ENCODE results near the gene PARP12.

PARP12 gene

DNA sequence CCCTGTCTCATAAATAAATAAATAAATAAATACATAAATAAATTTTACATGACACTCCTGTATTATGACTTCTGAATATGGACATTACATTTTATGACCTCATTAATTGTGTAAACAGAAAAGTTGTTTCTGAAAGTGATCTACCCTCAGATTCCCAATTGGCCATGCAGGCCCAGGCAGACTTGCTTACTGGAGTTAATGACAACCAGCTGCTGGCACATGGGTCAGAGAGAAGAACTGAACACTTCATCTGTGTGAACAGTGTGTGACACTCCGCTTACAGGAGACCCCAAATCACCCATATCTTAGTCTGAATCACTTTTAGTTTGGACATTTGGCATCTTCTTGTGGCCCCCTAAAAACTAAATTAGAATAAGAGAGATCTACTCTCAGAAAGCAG lies 31.4 kb downstream of the PARP12 start:
- Mint-ChIP-seq H3K36me3 (peaks cover 72% of the 10 kb centered on the region), H3K4me1 (peaks cover 26% of the 10 kb centered on the region), H3K9me3 (no peaks in the 10 kb centered on the region), H3K4me3 (no peak overlapping the region), H3K27me3 (no peaks in the 10 kb centered on the region), H3K27ac (no peak overlapping the region)
- no peak for ATAC-seq

- Mint-ChIP-seq H3K27ac (no peak overlapping the region), H3K9me3 (no peaks in the 10 kb centered on the region), H3K4me3 (no peak overlapping the region), H3K4me1 (peaks cover 13% of the 10 kb centered on the region), H3K36me3 (peaks cover 78% of the 10 kb centered on the region), H3K27me3 (no peaks in the 10 kb centered on the region)
- ATAC-seq, result no peak
Observed at GRCh38 chr7:140029072-140029471, 33.7 kb downstream of the PARP12 start.

DNA sequence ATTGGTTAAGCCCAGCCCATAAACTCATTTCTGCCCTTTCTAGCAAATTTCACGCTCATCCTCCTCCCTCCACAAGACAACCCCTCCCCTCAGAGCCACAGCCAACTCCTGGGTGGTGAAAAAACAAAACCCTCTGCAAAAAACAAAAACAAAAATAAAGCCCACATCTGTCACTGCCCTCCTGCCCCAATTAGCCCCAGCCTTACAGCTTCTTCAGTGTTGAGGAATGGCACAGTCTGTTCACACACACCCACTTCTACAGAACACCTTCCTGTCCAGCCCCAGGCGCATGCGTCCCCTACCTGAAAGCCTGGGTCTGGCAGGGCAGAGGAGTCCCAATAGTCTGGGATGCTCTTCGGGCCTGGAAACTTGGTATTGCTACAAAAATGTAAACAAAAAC lies 34.4 kb downstream of the PARP12 start:
- H3K27ac Mint-ChIP-seq, result peak overlapping the region; percentile 65
- H3K4me3 Mint-ChIP-seq, result no peak overlapping the region
- ATAC-seq, result no peak
- H3K27me3 Mint-ChIP-seq, result no peaks in the 10 kb centered on the region
- H3K4me1 Mint-ChIP-seq, result peaks cover 9% of the 10 kb centered on the region
- peaks cover 78% of the 10 kb centered on the region for H3K36me3 Mint-ChIP-seq
- no peaks in the 10 kb centered on the region for H3K9me3 Mint-ChIP-seq

GRCh38 chr7:140027858-140028257 lies 34.9 kb downstream of the PARP12 start:
- peaks cover 7% of the 10 kb centered on the region for H3K4me1 Mint-ChIP-seq
- H3K27me3 Mint-ChIP-seq, result no peaks in the 10 kb centered on the region
- peaks cover 78% of the 10 kb centered on the region for H3K36me3 Mint-ChIP-seq
- H3K27ac Mint-ChIP-seq, result peak overlapping the region; percentile 65
- H3K4me3 Mint-ChIP-seq, result no peak overlapping the region
- no peak for ATAC-seq
- no peaks in the 10 kb centered on the region for H3K9me3 Mint-ChIP-seq

GRCh38 chr7:140026935-140027334 lies 35.8 kb downstream of the PARP12 start:
- no peaks in the 10 kb centered on the region for H3K27me3 Mint-ChIP-seq
- H3K4me1 Mint-ChIP-seq, result no peaks in the 10 kb centered on the region
- no peak overlapping the region for H3K27ac Mint-ChIP-seq

DNA sequence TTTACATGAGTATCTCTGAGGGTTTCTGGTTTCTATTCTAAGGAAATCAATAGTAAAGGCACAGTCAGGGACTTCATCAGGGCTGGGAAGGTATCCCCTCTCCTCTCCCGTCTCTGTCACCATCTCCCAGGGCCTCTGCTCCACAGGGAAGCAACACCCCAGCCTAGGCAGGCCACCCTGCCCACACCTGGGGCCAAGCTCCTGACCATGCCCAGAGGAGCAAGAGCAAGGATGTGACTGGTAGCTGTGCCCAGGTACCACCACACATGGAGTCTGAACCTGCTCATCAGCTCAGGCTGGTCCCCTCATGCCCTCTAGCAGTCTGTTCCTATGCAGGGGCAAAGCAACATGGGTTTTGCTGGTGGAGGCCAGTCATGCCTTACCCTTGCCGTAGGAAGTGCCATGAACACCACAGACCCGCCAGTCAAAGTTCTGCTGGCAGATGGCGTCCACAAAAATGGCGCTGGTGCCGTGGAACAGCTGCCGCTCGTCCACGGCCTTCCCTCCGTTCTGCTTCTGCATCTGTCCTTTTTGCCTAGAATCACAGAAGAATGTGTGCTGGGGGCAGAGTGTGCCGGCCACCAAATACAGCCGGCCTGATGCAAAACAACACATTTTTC lies 36.8 kb downstream of the PARP12 start:
- H3K4me1 Mint-ChIP-seq, result no peaks in the 10 kb centered on the region
- H3K36me3 Mint-ChIP-seq, result peaks cover 80% of the 10 kb centered on the region
- ATAC-seq, result no peak
- H3K4me3 Mint-ChIP-seq, result no peak overlapping the region
- no peaks in the 10 kb centered on the region for H3K27me3 Mint-ChIP-seq
- no peaks in the 10 kb centered on the region for H3K9me3 Mint-ChIP-seq
- no peak overlapping the region for H3K27ac Mint-ChIP-seq

More at GRCh38 chr7:140026935-140027334, 35.8 kb downstream of the PARP12 start:
- no peak for ATAC-seq
- no peak overlapping the region for H3K4me3 Mint-ChIP-seq
- no peaks in the 10 kb centered on the region for H3K9me3 Mint-ChIP-seq
- peaks cover 80% of the 10 kb centered on the region for H3K36me3 Mint-ChIP-seq

DNA sequence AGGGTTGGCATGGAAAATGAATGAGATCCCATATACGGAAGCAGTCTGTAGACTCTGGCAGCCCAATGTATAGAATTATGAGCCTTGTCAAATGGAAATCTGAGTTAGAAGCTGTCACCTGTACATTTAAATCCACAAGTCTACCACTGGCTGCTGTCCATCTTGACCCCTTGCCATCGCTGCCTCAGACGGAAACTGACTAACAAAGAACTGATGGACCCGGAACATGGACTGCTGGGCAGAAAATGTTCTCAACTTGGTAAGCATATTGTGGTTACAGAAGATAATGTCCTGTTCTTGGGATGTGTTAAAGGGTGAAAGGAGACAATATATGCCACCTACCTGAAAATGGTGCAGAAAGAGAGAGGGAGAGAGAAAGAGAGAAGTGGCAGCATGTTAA lies 37.5 kb downstream of the PARP12 start:
- no peak overlapping the region for H3K4me3 Mint-ChIP-seq
- peaks cover 73% of the 10 kb centered on the region for H3K36me3 Mint-ChIP-seq
- no peaks in the 10 kb centered on the region for H3K9me3 Mint-ChIP-seq
- H3K27me3 Mint-ChIP-seq, result no peaks in the 10 kb centered on the region
- H3K27ac Mint-ChIP-seq, result no peak overlapping the region
- H3K4me1 Mint-ChIP-seq, result no peaks in the 10 kb centered on the region
- ATAC-seq, result no peak

- no peak for ATAC-seq
- no peak overlapping the region for H3K27ac Mint-ChIP-seq
- H3K4me1 Mint-ChIP-seq, result no peaks in the 10 kb centered on the region
- no peaks in the 10 kb centered on the region for H3K27me3 Mint-ChIP-seq
- H3K4me3 Mint-ChIP-seq, result no peak overlapping the region
- no peaks in the 10 kb centered on the region for H3K9me3 Mint-ChIP-seq
- H3K36me3 Mint-ChIP-seq, result peaks cover 66% of the 10 kb centered on the region
Observed at GRCh38 chr7:140024585-140024984, 38.2 kb downstream of the PARP12 start.

DNA sequence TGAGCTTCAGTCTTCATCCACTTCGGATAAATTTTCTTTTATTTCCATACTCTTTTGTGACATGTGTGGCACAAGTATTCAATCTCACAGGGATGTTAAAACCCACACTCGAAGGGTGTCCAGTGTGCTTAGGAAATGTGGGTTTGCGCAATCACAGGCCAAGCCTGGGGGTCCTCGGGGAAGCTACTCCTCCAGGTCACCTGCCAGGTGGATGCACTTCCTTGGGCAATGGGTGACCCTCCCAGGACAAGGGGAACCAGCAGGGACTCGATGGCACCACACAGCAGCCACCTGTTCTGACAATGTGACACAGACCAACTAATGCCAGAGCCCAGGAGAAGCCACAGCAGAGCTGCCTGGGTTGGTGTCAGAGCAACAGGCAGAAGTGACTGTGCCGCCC lies 39.0 kb downstream of the PARP12 start:
- H3K4me3 Mint-ChIP-seq, result no peak overlapping the region
- no peaks in the 10 kb centered on the region for H3K27me3 Mint-ChIP-seq
- H3K9me3 Mint-ChIP-seq, result no peaks in the 10 kb centered on the region
- H3K4me1 Mint-ChIP-seq, result no peaks in the 10 kb centered on the region
- H3K27ac Mint-ChIP-seq, result no peak overlapping the region
- no peak for ATAC-seq
- peaks cover 59% of the 10 kb centered on the region for H3K36me3 Mint-ChIP-seq

- ATAC-seq, result no peak
- Mint-ChIP-seq H3K27ac (no peak overlapping the region), H3K4me3 (no peak overlapping the region), H3K27me3 (no peaks in the 10 kb centered on the region), H3K4me1 (no peaks in the 10 kb centered on the region), H3K36me3 (peaks cover 50% of the 10 kb centered on the region), H3K9me3 (no peaks in the 10 kb centered on the region)
Observed at GRCh38 chr7:140022582-140023211, 40.1 kb downstream of the PARP12 start.

DNA sequence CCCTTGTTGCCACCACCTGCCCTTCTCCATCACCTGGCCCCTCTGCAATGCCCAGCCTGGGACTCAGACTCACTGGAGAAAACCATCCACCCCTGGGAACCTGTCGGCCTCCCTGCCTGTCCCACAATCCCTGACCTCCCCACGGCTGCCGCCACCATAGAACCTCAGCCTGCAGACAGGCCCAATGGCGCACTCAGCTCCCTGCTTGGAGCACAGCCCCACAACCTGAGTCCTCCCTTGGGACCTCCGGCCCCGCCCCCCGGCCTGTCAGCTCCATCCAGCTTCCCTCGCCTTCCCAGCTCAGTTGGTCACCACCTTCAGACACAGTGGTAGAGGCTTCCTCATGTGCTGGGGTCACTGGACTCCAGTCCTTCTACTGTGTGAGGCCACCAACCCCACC lies 41.1 kb downstream of the PARP12 start:
- Mint-ChIP-seq H3K4me3 (no peak overlapping the region), H3K4me1 (no peaks in the 10 kb centered on the region), H3K27me3 (no peaks in the 10 kb centered on the region), H3K27ac (no peak overlapping the region), H3K36me3 (peaks cover 45% of the 10 kb centered on the region), H3K9me3 (no peaks in the 10 kb centered on the region)
- no peak for ATAC-seq

DNA sequence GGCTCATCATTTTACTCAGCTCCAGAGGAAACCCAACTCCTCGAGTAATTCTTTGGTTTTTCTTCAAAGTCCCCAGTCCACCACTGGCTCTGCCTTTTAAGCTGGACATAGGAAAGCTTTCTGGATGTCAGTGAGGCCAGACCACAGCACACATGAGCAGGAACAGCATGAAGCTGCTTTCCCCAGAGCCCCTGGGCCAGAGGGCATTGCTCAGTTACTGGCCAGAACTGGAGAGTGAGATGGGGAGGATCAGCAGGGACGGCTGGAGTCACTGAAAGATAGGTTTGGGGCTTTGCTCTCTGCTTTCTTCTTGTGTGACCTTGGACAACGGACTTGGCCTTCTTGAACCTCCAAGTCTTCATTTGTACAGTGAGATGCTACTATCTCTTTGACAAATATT lies 43.1 kb downstream of the PARP12 start:
- Mint-ChIP-seq H3K9me3 (no peaks in the 10 kb centered on the region), H3K27me3 (no peaks in the 10 kb centered on the region), H3K4me1 (no peaks in the 10 kb centered on the region), H3K27ac (peak overlapping the region; percentile 1), H3K36me3 (peaks cover 32% of the 10 kb centered on the region), H3K4me3 (no peak overlapping the region)
- no peak for ATAC-seq

GRCh38 chr7:140019172-140019571 lies 43.6 kb downstream of the PARP12 start:
- H3K27me3 Mint-ChIP-seq, result no peaks in the 10 kb centered on the region
- ATAC-seq, result peak; percentile 39
- H3K27ac Mint-ChIP-seq, result peak overlapping the region; percentile 1

DNA sequence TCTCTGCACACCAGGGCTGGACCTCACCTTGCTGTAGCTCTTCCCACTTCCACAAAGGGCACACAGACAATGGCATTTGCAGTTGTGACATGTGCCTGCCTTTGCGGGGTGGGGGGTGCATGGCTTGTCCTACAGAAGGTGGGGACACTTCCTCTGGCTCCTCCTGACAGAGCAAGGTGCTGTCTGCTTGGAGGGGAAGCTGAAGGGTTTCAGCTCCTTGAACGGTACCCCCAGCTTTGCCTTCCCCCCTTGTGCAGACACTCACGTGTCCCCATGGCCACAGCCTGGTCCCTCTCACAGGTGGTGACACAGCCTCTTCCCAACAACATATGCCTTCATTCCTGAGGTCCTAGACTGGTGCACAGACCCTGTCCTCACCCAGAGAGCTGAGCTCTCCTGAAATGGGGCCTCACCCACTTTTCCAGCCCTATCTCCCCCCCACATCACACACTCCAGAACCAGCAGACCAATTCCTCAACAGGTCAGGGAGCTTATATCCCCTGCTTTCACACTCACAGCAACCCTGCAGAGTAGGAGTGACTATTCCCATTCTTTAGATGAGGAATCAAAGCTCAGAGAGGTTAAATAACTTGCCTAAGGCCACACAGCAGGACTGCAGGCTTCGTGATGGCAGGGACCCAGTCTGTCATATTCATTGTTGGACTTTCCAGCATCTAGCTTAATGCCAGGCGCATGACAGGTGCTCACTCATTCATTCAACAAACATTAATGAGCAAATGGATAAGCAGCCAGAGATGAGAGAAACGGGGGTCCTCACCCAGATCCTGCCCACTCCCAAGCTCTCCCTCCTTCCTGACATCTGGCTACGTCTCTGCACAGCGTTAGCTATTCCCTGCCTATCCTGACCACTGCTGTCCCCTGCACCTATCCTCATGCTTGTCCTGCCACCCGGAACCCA lies 44.4 kb downstream of the PARP12 start:
- Mint-ChIP-seq H3K27ac (no peak overlapping the region), H3K4me3 (no peak overlapping the region), H3K27me3 (no peaks in the 10 kb centered on the region), H3K36me3 (peaks cover 25% of the 10 kb centered on the region), H3K4me1 (no peaks in the 10 kb centered on the region), H3K9me3 (no peaks in the 10 kb centered on the region)
- ATAC-seq, result no peak

More at GRCh38 chr7:140019172-140019571, 43.6 kb downstream of the PARP12 start:
- Mint-ChIP-seq H3K4me3 (no peak overlapping the region), H3K36me3 (peaks cover 30% of the 10 kb centered on the region), H3K9me3 (no peaks in the 10 kb centered on the region), H3K4me1 (no peaks in the 10 kb centered on the region)

DNA sequence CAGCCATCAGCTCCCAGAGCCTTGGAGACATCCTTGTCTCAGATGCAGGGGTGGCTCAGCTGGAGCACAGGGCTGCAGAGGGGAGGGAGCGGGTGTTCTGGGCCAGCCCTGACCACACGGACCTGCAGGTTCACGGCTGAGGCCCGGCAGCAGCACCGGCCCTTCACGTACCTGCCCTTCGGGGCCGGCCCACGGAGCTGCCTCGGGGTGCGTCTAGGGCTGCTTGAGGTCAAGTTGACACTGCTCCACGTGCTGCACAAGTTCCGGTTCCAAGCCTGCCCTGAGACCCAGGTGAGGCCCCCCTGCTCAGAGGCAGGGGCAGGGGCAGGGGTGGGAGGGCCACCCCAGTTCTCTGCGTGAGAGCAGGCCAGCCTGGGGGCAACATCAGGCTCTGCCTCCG lies 45.2 kb downstream of the PARP12 start:
- H3K27me3 Mint-ChIP-seq, result no peaks in the 10 kb centered on the region
- H3K4me3 Mint-ChIP-seq, result no peak overlapping the region
- no peaks in the 10 kb centered on the region for H3K9me3 Mint-ChIP-seq
- H3K4me1 Mint-ChIP-seq, result no peaks in the 10 kb centered on the region
- no peak overlapping the region for H3K27ac Mint-ChIP-seq
- H3K36me3 Mint-ChIP-seq, result peaks cover 24% of the 10 kb centered on the region
- peak; percentile 5 for ATAC-seq
